ENCODE data around the gene PEA15.

The PEA15 gene

DNA sequence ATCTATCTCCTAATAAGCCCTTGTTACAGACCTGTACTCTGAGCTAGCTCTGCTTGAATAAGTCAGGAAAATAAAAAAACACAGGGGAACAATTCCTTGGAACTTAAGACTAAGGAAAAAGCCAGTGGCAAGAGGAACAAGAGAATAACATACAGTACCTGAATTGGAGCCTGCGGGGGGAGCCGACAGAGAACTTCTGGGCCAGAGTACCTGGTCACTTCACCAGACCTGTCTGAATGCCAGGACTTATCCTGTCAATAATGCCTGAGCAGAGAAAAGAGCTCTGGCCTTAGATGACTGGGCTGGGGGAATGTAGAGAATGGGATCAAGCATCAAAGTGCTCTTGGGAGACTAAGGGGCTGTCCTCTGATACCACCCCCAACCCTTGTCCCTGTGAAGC is 15.1 kb downstream of the PEA15 start:
- no peak overlapping the region for H3K27ac ChIP-seq (ENCODE audit: low read depth, low read length, poor library complexity, severe bottlenecking)
- H3K9ac ChIP-seq (ENCODE audit: low read length) = no peak overlapping the region
- H3K9me3 ChIP-seq (ENCODE audit: low read length) = no peaks in the 10 kb centered on the region
- H4K20me1 ChIP-seq (ENCODE audit: insufficient read depth, low read length) = no peaks in the 10 kb centered on the region
- H3F3A ChIP-seq (ENCODE audit: insufficient read depth, low read length) = no peaks in the 10 kb centered on the region
- H2AFZ ChIP-seq (ENCODE audit: low read length) = no peak overlapping the region
- no peak overlapping the region for H3K4me3 ChIP-seq (ENCODE audit: low read depth, low read length, poor library complexity, severe bottlenecking)
- H3K79me2 ChIP-seq (ENCODE audit: insufficient read depth, low read length) = no peaks in the 10 kb centered on the region
- no peak overlapping the region for H3K4me2 ChIP-seq (ENCODE audit: low read length)
- TF ChIP-seq CTCF (IDR thresholded peaks at IDR 0.05; ENCODE audit: low read length) = no peak
- no peak for TF ChIP-seq EZH2 (IDR thresholded peaks at IDR 0.05; ENCODE audit: borderline replicate concordance, low read length)
- no peaks in the 10 kb centered on the region for H3K27me3 ChIP-seq (ENCODE audit: insufficient read depth, low read length)
- no peaks in the 10 kb centered on the region for H3K9me2 ChIP-seq (ENCODE audit: low read depth, low read length)
- H3K36me3 ChIP-seq (ENCODE audit: insufficient read depth, low read length) = peaks cover 94% of the 10 kb centered on the region
- no peaks in the 10 kb centered on the region for H3K4me1 ChIP-seq (ENCODE audit: insufficient read depth, low read length, severe bottlenecking)

DNA sequence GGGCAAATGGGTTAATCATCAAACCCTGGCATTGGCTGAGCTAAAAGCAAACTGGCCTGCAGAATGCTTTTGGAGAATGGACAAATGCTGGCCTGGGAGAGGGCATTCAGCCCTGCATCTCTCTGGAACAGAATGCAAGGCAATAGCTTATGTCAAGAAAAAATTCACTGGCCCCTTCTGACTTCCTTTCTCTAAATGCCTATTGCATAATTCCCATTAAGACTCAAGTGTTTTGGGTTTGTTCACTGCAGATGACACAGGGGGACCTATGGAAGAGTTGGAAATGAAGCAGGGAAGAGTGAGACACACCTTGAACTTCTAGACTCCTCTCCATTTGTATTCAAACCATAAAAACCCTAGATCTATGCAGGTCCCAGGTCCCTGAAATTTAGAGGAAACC is 15.9 kb downstream of the PEA15 start:
- Histone ChIP-seq H3K27me3 (ENCODE audit: insufficient read depth, low read length) (no peaks in the 10 kb centered on the region), H4K20me1 (ENCODE audit: insufficient read depth, low read length) (no peaks in the 10 kb centered on the region), H3F3A (ENCODE audit: insufficient read depth, low read length) (no peaks in the 10 kb centered on the region), H3K4me3 (ENCODE audit: low read depth, low read length, poor library complexity, severe bottlenecking) (no peak overlapping the region), H3K36me3 (ENCODE audit: insufficient read depth, low read length) (peaks cover 94% of the 10 kb centered on the region), H3K27ac (ENCODE audit: low read depth, low read length, poor library complexity, severe bottlenecking) (no peak overlapping the region), H3K9me3 (ENCODE audit: low read length) (no peaks in the 10 kb centered on the region), H3K4me1 (ENCODE audit: insufficient read depth, low read length, severe bottlenecking) (no peaks in the 10 kb centered on the region), H3K4me2 (ENCODE audit: low read length) (no peak overlapping the region), H3K9ac (ENCODE audit: low read length) (no peak overlapping the region), H3K9me2 (ENCODE audit: low read depth, low read length) (no peaks in the 10 kb centered on the region), H2AFZ (ENCODE audit: low read length) (no peak overlapping the region), H3K79me2 (ENCODE audit: insufficient read depth, low read length) (no peaks in the 10 kb centered on the region)
- TF ChIP-seq EZH2 (IDR thresholded peaks at IDR 0.05; ENCODE audit: borderline replicate concordance, low read length) (no peak), CTCF (IDR thresholded peaks at IDR 0.05; ENCODE audit: low read length) (no peak)

- Histone ChIP-seq H3K36me3 (ENCODE audit: insufficient read depth, low read length) (peaks cover 96% of the 10 kb centered on the region), H3K4me2 (ENCODE audit: low read length) (no peak overlapping the region), H3K4me1 (ENCODE audit: insufficient read depth, low read length, severe bottlenecking) (no peaks in the 10 kb centered on the region), H3K9me3 (ENCODE audit: low read length) (no peaks in the 10 kb centered on the region), H2AFZ (ENCODE audit: low read length) (no peak overlapping the region), H3K9ac (ENCODE audit: low read length) (no peak overlapping the region), H3K27ac (ENCODE audit: low read depth, low read length, poor library complexity, severe bottlenecking) (no peak overlapping the region), H3K4me3 (ENCODE audit: low read depth, low read length, poor library complexity, severe bottlenecking) (no peak overlapping the region), H3K27me3 (ENCODE audit: insufficient read depth, low read length) (no peaks in the 10 kb centered on the region), H4K20me1 (ENCODE audit: insufficient read depth, low read length) (no peaks in the 10 kb centered on the region), H3K9me2 (ENCODE audit: low read depth, low read length) (no peaks in the 10 kb centered on the region), H3K79me2 (ENCODE audit: insufficient read depth, low read length) (no peaks in the 10 kb centered on the region), H3F3A (ENCODE audit: insufficient read depth, low read length) (no peaks in the 10 kb centered on the region)
- no peak for TF ChIP-seq EZH2 (IDR thresholded peaks at IDR 0.05; ENCODE audit: borderline replicate concordance, low read length)
- TF ChIP-seq CTCF (IDR thresholded peaks at IDR 0.05; ENCODE audit: low read length) = no peak
Observed at GRCh38 chr1:160222546-160222945, 17.4 kb downstream of the PEA15 start.

Measured in OCI-LY1 (cell line).